B cell (primary cell): Measurements from ENCODE around the gene FLNB. TPM values are rescaled to one million over a fixed set of nuclear protein-coding genes. Genes with fewer than 3 reads are reported as not detected.

Source experiments
- ATAC-seq: fragments of 200-7000 bp; cut with Tn5 transposase; one replicate; pipeline ENCODE4 v1.10.0; 2021; ENCODE audit warnings: low read depth, mild to moderate bottlenecking, moderate number of reproducible peaks, moderate library complexity
- CTCF ChIA-PET: fragments of 350-600 bp; sonication (Branson Sonifier 250); formaldehyde crosslinking; loops from one replicate; lab custom pipeline; 2021; ENCODE audit warnings: antibody characterized with exemption, inconsistent platforms; lab: Charles Lee
- POLR2A ChIA-PET: fragments of 350-600 bp; sonication (Branson Sonifier 250); formaldehyde crosslinking; loops from one replicate; lab custom pipeline; 2021; ENCODE audit warnings: antibody characterized with exemption; lab: Charles Lee
- DNase-seq: peaks from one replicate; pipeline ENCODE4 v3.0.0; 2013
- H2AFZ ChIP-seq: 2 replicates; pipeline ENCODE4 v1.6.1; 2012; ENCODE audit warnings: mild to moderate bottlenecking, low read depth, low read length; ENCODE audit not compliant: insufficient read depth, poor library complexity, severe bottlenecking
- H3K27ac ChIP-seq, 2 donors: 1 replicate in 1 of 2; 2 replicates in 1 of 2; pipeline ENCODE4 v1.5.1; 2012 to 2013; ENCODE audit warnings: low read length in 2 of 2, mild to moderate bottlenecking in 2 of 2, moderate library complexity in 1 of 2
- H3K27me3 ChIP-seq, 4 experiments: fragments of 200-600 bp in 1 of 4; sonication (generic) in 1 of 4; replicated peaks in 1 of 4; 1 replicate in 2 of 4; 2 replicates in 2 of 4; pipeline versions ENCODE4 v1.6.1 to v1.7.0; 2013 to 2016; ENCODE audit warnings: low read length in 3 of 4, mild to moderate bottlenecking in 2 of 4, mixed read lengths in 1 of 4, moderate library complexity in 1 of 4; ENCODE audit not compliant: insufficient read depth in 4 of 4, control insufficient read depth in 3 of 4; ENCODE audit errors: control extremely low read depth in 1 of 4
- H3K36me3 ChIP-seq, 2 experiments: replicated peaks in 1 of 2; 1 replicate in 1 of 2; 2 replicates in 1 of 2; pipeline versions ENCODE4 v1.6.1 to v1.7.1; 2013; ENCODE audit warnings: low read length in 1 of 2; ENCODE audit not compliant: insufficient read depth in 2 of 2, control insufficient read depth in 1 of 2; ENCODE audit errors: control extremely low read depth in 1 of 2, extremely low read depth in 1 of 2
- H3K4me1 ChIP-seq, 2 donors: fragments of 200-600 bp in 1 of 2; sonication (generic) in 1 of 2; 1 replicate in 1 of 2; 2 replicates in 1 of 2; pipeline versions ENCODE4 v1.5.1 to v1.6.1; 2013 to 2017; ENCODE audit warnings: low read length in 2 of 2; ENCODE audit not compliant: control insufficient read depth in 2 of 2, insufficient read depth in 2 of 2
- H3K4me2 ChIP-seq: replicated peaks from 2 replicates; pipeline ENCODE3; 2012; ENCODE audit warnings: mild to moderate bottlenecking, low read depth, low read length; ENCODE audit not compliant: poor library complexity, severe bottlenecking
- H3K4me3 ChIP-seq, 5 experiments: fragments of 200-600 bp in 1 of 5; sonication (generic) in 1 of 5; 1 replicate in 3 of 5; 2 replicates in 2 of 5; pipeline versions ENCODE4 v1.5.1 to v1.7.0; 2011 to 2016; ENCODE audit warnings: low read length in 4 of 5, mild to moderate bottlenecking in 4 of 5, low read depth in 2 of 5, control low read depth in 1 of 5, moderate library complexity in 1 of 5; ENCODE audit not compliant: insufficient read depth in 1 of 5; ENCODE audit errors: control extremely low read depth in 1 of 5, extremely low read depth in 1 of 5
- H3K79me2 ChIP-seq: fragments of 200-600 bp; sonication (generic); one replicate; pipeline ENCODE4 v1.6.0; 2016; ENCODE audit warnings: low read length; ENCODE audit not compliant: control insufficient read depth, insufficient read depth
- H3K9ac ChIP-seq: fragments of 200-600 bp; sonication (generic); 2 replicates; pipeline ENCODE4 v1.6.1; 2017; ENCODE audit warnings: mild to moderate bottlenecking, low read length, moderate library complexity
- H3K9me3 ChIP-seq, 3 donors: one replicate each; pipeline versions ENCODE4 v1.6.1 to v1.7.1; 2013; ENCODE audit warnings: low read length in 2 of 3; ENCODE audit not compliant: control insufficient read depth in 2 of 3, insufficient read depth in 1 of 3; ENCODE audit errors: control extremely low read depth in 1 of 3
- H4K20me1 ChIP-seq: 2 replicates; pipeline ENCODE4 v1.6.0; 2012; ENCODE audit warnings: mild to moderate bottlenecking, low read length; ENCODE audit not compliant: insufficient read depth, control insufficient read depth, poor library complexity, severe bottlenecking
- H3K27ac Mint-ChIP-seq: one replicate; pipeline ENCODE4 v1.8.0; 2021; ENCODE audit warnings: mixed read lengths
- H3K27me3 Mint-ChIP-seq: one replicate; pipeline ENCODE4 v1.8.0; 2021; ENCODE audit warnings: mixed read lengths
- H3K4me1 Mint-ChIP-seq: one replicate; pipeline ENCODE4 v1.8.0; 2021; ENCODE audit warnings: mixed read lengths
- H3K4me3 Mint-ChIP-seq: one replicate; pipeline ENCODE4 v1.8.0; 2021; ENCODE audit warnings: mixed read lengths
- H3K9me3 Mint-ChIP-seq: one replicate; pipeline ENCODE4 v1.8.0; 2022; ENCODE audit warnings: mixed read lengths; ENCODE audit not compliant: insufficient read depth
- CTCF ChIP-seq: fragments of 200-600 bp; IDR thresholded peaks from one replicate; pipeline ENCODE4 v1.8.0; 2022; ENCODE audit warnings: antibody characterized with exemption, mild to moderate bottlenecking
- EZH2 ChIP-seq: IDR thresholded peaks from 2 replicates; pipeline ENCODE4 v1.6.1; 2012; ENCODE audit warnings: borderline replicate concordance, low read depth, mild to moderate bottlenecking, moderate library complexity, low read length; ENCODE audit not compliant: insufficient read depth, poor library complexity, severe bottlenecking
- WGBS: methylation state at CpG from one replicate; pipeline ENCODE4 v1.1.5; 2013; ENCODE audit warnings: missing lambda C conversion rate; ENCODE audit not compliant: insufficient coverage; 5-methylcytosine and 5-hydroxymethylcytosine counted together
- intact Hi-C: fragments of 100-400 bp; cut with micrococcal nuclease; formaldehyde crosslinking; loops from one replicate; pipeline ENCODE4 v1.10.0; 2022
- polyA plus RNA-seq: library from polyadenylated mRNA; depleted of rRNA; stranded (reverse); fragments of >200 nt; gene quantifications from 2 replicates; pipeline ENCODE4 v1.2.3, GENCODE V29; 2012
- total RNA-seq, 2 donors: library from RNA; stranded (reverse); fragments of 120-200 nt in 1 of 2; gene quantifications; 1 replicate in 1 of 2; 2 replicates in 1 of 2; pipeline versions ENCODE4 v1.2.3 to v1.2.4, GENCODE V29; 2013 to 2022

Gene FLNB
- total and polyA plus RNA-seq, 2 donors (not counting 1 experiment from before 2014, with no cell fraction given): 25.5 to 28.3 TPM

- H3K4me3 ChIP-seq: no peak overlapping the region
- H3K27me3 ChIP-seq: no peaks in the 10 kb centered on the region
- Mint-ChIP-seq H3K27ac (no peak overlapping the region), H3K9me3 (no peaks in the 10 kb centered on the region), H3K4me3 (no peak overlapping the region), H3K27me3 (no peaks in the 10 kb centered on the region), H3K4me1 (peaks cover 6% of the 10 kb centered on the region)
- H3K27ac ChIP-seq: no peak overlapping the region
- no peaks in the 10 kb centered on the region for H3K9me3 ChIP-seq
- no peaks in the 10 kb centered on the region for H4K20me1 ChIP-seq
- no CpG with 5 or more reads among the region's 5 CpGs for WGBS
- H3K4me2 ChIP-seq: no peak overlapping the region
- ChIA-PET POLR2A (no interaction called here), CTCF (no interaction called here)
- no peak for DNase-seq
- ATAC-seq: no peak
- no peak overlapping the region for H3K9ac ChIP-seq
- peaks cover 0 to 3% of the 10 kb centered on the region in 2 experiments for H3K36me3 ChIP-seq
- intact Hi-C loops: no loop called here
- no peak overlapping the region for H2AFZ ChIP-seq
- H3K4me1 ChIP-seq: peaks cover 0 to 7% of the 10 kb centered on the region in 2 donors
- H3K79me2 ChIP-seq: peaks cover 9% of the 10 kb centered on the region
- TF ChIP-seq EZH2 (no peak), CTCF (no peak)
Measured at GRCh38 chr3:58090351-58090750, 82.1 kb downstream of the FLNB start.

GRCh38 chr3:58092521-58092920 is 84.3 kb downstream of the FLNB start:
- Mint-ChIP-seq H3K4me3 (no peak overlapping the region), H3K4me1 (peaks cover 2% of the 10 kb centered on the region), H3K27ac (no peak overlapping the region), H3K9me3 (no peaks in the 10 kb centered on the region), H3K27me3 (no peaks in the 10 kb centered on the region)
- no peak overlapping the region for H2AFZ ChIP-seq
- H3K4me3 ChIP-seq: no peak overlapping the region
- ChIA-PET POLR2A (interaction anchor here (0.6 kb wide), 1 partner anchor 21 kb away, joined by 4 read pairs; no protein-coding TSS in a partner anchor), CTCF (no interaction called here)
- H3K9me3 ChIP-seq: no peaks in the 10 kb centered on the region
- no peak for TF ChIP-seq EZH2
- no peak for TF ChIP-seq CTCF
- H3K27ac ChIP-seq: no peak overlapping the region
- intact Hi-C loops: no loop called here
- H3K9ac ChIP-seq: no peak overlapping the region
- H3K36me3 ChIP-seq: peaks cover 2 to 13% of the 10 kb centered on the region in 2 experiments
- WGBS: 100% methylated on average over 4 of the region's 4 CpGs
- no peak overlapping the region for H3K4me2 ChIP-seq
- H4K20me1 ChIP-seq: no peaks in the 10 kb centered on the region
- DNase-seq (no peak), ATAC-seq (no peak)
- H3K27me3 ChIP-seq: no peaks in the 10 kb centered on the region
- no peaks in the 10 kb centered on the region for H3K4me1 ChIP-seq
- no peaks in the 10 kb centered on the region for H3K79me2 ChIP-seq
